Peyer's patch (tissue), 4 donors: ENCODE results near the gene IMPACT.

Experiments
- CTCF ChIP-seq, 6 experiments: fragments of 450-650 bp in 4 of 6; fragments of 200-600 bp in 2 of 6; sonication (generic) in 1 of 6; IDR thresholded peaks; one replicate each; pipeline ENCODE4 v1.5.1; 2017 to 2019; ENCODE audit warnings: antibody characterized with exemption in 6 of 6, mild to moderate bottlenecking in 3 of 6, moderate library complexity in 1 of 6
- POLR2A ChIP-seq, 2 donors: fragments of 450-650 bp; IDR thresholded peaks; one replicate each; pipeline ENCODE4 v1.5.1; 2017; ENCODE audit warnings: antibody characterized with exemption in 2 of 2, mild to moderate bottlenecking in 2 of 2, moderate library complexity in 2 of 2

GRCh38 chr18:24397694-24398368, 28.6 kb upstream of the IMPACT start, which contains the start of gene OSBPL1A:
- TF ChIP-seq CTCF (IDR thresholded peaks at IDR 0.05) (no peak), POLR2A (IDR thresholded peaks at IDR 0.05) (peak; percentile 41 to 61)
